OCI-M1 (cell line): ENCODE data around the gene ZGPAT.

Experiments used
- DNase-seq: peaks from one replicate; lab custom pipeline; 2025; lab: John Stamatoyannopoulos, UW

Gene ZGPAT

DNA sequence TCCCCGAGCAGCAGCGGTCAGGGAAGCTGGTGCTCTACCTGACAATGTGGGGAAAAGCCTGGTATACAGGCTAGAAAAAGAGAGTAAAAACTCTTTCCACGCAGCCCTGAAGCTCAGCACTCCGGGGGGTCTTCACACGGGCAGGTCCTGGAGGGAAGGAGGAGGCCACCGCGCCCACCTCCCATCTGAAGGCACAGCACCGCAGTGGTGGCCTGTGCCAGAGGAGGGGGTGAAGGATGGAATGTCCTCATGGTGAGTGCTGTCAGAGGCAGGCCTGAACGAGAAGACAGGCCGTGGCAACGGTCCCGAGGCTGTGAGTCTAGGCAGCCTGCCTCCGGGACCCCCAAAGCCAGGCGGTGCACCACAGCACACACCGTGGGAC, 37.6 kb downstream of the ZGPAT start:
- no peak for DNase-seq

DNA sequence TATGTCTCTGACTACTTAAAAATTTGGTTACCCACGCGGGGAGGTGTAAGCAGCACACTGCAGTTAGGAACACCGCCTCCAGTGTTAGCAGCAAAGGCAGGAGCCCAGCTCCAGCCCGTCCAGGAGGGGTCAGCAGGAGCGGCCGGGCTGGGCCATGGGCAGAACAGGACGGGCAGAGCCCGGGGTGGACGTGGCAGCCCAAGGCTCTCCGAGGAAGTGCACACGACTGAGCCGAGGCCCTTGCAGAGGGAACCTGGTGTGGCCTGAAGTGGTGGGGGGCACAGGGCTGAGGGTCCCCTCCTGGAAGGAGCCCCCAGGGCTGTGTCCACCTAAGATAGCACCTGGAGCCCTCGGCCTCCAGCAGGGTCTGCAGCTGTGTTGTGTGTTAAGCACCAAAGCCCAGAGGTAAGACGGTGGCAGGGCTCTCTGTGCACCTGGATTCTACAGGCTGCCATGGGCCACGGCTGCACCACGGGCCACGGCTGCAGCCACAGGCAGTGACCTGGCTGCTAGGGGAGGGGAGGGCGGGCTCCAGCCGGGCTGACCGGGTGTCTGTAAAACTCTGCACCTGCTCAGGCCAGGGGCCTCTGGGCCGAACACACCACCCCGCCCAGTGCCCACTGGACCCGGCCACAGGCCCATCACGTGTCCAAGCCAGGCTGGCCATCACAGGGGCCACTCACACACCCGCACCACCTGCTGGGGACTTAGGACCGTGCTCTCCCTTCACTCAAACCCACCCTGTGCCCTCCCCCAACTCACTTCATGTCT, 38.3 kb downstream of the ZGPAT start:
- no peak for DNase-seq

DNA sequence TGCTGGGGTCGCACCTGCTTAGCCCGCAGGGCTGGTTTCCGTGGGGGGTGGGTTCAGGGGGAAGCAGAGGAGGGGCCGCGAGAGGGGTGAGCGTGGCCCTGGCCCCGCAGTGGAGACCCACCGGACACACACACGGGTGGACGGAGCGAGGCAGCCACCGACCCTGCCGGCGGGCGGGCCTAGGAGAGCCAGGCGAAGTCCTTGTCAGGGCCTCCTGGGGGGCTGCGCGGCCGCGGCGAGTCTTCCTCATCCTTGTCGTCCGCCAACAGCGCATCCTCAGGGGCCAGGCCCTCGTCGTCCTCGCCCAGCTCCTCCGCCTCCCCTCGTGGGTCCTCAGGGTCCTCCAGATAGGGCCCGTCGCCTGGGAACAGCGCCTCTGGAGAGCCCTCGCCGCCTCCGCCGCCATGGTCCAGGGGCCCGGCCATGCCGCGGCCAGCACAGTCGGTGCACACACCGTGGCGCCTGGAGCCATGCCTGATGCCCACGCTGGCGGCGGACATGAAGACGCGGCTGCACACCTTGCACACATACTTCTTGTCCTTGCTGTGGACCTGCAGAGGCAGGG, 39.0 kb downstream of the ZGPAT start:
- DNase-seq = no peak

DNA sequence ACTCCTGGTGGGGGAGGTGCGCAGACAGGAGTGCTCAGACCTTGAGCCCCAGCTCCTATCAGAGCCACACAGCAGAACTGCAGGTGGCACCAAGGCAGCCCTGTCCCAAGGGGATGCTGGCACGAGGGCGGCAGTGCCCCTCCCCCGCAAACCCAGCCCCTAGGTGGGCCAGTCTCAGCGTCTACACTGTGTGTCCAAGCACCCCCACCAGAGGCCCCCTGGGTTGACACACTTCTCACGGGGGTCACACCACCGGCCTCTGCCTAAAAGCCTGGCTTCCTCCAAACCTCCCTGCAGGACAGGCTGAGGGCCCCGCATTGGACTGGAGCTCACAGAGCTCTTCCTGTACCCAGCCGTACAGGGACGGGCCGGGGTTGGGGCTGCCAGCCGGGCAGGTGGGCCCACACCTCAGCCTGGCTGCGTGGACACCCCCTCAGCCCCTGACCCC, 39.8 kb downstream of the ZGPAT start:
- no peak for DNase-seq

DNA sequence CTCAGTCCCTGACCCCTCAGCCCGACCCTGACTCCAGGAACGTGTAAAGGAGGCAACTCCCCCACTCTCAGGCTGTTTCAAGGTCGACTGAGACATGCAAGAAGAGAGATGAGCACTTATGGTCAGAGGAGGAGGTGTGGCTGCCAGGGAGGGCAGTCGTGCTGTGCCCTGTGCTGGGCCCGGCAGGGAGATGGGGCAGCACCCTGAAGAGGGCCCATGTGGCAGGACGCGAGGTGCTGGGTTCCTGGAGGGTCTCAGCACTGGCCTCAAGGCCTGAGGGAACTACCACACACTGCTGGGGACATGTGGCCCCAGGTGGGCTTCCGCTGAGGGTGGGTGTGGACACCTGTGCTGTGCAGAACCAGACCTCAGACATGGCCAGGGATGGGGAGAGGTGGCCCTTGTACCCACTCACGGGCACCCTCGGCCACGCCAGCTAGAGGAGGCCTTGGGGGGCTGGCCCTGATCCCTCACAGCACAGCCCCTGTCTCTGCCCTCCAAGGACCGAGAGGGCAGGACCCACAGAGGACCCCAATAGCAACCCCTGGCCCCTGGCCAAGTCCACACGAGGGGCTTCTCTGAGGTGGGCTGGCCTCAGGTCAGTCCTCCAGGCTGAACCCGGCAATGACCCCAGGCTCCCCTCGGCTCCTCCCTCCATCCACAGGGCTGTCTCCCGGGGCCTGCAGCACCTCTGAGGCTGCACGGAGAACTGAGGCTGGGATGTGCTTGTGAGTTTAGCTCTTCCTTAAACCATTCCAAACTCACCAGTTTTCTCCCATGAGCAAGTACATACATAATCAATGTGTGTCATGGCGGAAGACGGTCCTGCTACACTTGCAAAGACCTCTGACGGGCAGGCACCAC, 40.5 kb downstream of the ZGPAT start:
- DNase-seq = no peak

DNA sequence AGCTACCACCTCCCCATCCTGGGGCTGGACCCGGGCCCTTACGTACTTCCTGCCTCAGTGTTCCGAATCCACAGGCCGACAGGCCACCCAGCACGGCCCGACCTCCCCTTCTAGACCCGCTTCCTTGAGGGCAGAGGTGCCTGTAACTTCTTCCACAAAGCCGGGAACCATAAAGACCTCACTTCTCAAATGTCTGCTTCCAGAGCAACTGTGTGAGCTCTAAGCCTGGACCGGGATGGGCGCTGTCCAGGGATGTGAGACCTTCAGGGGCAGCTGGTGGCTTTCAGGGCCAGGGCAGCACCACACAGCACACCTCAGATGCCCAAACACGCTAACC, 41.1 kb downstream of the ZGPAT start:
- no peak for DNase-seq

DNA sequence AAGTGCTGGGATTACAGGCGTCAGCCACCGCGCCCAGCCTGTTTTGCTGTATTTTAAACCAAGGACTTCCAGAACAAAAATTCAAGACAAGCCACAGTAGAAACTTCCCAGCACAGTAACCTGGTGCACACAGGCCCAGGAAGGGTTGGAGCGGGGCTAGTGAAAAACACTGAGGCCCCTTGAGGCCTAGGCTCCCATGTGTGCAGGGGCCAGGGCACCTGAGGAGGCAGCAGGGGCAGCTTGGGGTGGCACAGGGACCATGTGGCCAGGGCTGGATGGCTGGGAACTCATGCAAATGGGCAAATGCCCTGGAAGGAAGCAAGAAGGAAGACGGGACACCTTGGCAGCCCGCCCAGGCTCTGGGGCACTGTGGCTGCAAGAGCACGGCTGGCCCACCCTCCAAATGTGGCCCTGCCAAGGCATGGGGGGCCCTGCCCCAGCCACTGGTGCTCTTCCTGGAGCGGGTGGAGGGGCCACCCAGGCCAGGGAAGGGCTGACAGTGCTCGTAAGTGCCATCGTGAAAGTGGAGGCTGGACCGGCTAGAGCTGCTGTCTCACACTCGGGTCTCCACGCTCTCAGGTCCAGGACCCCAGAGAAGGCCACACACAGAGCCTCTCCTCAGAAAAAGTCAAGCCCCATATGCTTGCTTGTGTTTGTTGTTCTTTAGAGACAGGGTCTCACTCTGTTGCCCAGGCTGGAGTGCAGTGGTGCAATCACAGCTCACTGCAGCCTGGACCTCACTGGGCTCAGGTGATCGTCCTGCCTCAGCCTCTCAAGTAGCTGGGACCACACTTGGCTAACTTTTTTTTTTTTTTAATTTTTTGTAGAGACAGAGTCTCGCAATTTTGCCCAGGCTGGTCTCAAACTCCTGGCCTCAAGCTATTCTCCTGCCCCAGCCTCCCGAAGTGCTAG, 42.0 kb downstream of the ZGPAT start:
- no peak for DNase-seq

DNA sequence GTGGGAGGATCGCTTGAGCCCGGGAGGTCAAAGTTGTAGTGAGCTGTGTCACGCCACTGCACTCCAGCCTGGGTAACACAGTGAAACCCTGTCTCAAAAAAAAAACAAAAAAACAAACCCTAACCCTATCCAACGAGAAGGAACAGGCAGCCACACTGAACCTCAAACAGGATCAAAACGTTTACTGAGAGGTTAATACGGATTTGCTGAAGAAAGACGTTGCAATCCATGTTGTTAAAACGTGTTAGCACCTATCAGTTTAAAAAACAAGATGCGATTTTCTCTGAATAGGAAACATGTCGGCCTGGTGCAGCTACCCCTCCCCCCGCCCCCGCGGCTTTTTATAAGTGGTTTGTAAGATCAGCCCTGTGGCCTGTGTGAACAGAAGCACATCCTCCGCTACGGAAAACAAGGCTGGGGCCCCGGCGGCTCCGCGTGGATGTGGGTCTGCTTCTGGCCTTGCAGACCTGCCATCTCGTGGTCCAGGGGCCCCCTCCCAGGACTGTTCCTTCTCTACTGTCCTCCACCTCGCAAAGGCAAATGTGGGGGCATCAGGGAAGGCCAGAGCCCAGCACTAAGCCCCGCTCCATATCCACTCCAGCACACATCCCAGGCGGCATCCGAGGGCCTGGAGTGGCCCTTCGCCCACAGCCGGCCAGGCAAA, 43.1 kb downstream of the ZGPAT start:
- no peak for DNase-seq

DNA sequence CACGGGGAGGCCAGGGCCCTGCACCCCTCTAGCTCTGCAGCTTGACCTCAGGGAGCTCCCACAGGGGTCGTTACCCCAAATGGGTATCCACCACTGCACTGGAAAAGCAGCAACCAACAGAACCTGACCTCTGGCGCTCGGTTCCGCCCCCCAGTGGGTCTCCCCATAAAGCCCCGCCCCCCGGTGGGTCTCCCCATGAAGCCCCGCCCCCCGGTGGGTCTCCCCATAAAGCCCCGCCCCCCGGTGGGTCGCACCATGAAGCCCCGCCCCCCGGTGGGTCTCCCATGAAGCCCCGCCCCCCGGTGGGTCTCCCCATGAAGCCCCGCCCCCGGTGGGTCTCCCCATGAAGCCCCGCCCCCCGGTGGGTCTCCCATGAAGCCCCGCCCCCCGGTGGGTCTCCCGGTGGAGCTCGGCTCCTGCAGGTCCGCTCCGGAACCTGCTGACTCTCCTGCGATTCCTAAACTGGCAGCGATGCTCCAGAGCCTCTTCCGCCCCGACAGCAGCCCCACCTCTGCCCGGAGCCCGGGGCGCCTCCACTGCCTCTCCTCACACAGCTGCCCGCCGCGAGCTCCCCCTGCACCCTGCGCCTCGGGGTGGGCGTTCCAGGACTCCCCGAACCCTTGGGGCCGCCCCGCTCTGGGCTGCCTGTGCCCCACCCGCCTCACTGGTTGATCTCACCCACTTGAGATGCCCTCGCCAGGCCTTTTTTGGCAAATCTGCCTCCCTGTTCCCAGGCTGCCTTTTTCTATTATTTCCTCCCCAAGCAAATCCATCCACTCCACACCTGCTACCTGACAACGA, 43.8 kb downstream of the ZGPAT start:
- no peak for DNase-seq

DNA sequence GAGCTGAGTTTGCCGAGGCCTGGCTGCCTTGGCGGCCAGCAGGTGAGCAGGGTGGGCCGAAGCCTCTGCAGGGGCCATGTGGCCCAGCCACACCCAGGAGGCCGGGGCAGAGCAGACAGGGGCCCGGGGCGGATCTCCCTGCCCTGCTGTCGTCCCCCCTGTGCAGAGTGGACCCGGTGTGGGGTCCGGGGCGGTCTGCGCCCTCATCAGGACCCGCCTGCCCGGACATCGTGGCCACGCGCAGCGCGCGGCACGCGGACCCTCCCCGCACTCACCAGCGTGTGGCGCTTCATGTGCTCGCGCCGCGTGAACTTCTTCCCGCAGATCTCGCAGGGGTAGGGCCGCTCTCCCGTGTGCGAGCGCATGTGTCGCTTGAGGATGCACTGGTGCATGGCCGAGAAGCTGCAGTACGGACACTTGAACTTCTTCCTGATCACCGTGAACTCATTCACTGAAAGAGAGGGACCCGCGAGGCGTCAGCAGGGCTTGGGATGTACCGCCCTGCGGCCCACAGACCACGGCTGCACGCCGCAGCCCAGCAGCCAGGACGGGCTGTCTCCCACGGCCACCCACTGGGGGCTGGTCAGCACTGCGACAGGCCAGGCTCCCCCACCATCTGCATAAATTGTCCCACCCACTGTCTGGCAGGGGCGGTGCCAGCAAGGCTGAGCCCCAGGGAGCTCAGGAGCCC, 44.7 kb downstream of the ZGPAT start:
- DNase-seq = no peak

DNA sequence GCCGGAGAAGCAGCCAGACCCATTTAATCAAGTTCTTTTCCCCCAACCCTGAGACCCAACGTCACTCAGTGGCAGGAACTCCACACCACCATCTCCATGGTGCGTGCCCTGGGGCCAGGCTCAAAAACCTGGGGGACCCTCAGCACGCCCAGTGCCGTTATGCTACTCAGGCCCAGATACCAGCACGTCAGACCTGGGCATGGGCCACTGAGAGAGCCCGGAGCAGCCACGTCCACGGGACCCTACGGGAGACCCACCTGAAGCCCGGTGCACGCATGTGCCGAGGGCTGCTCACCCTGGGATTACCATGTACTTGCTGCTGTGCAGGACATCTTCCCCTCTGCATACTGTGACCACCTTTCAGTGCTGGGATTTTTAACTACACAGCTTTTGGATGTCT, 45.5 kb downstream of the ZGPAT start:
- DNase-seq = no peak

DNA sequence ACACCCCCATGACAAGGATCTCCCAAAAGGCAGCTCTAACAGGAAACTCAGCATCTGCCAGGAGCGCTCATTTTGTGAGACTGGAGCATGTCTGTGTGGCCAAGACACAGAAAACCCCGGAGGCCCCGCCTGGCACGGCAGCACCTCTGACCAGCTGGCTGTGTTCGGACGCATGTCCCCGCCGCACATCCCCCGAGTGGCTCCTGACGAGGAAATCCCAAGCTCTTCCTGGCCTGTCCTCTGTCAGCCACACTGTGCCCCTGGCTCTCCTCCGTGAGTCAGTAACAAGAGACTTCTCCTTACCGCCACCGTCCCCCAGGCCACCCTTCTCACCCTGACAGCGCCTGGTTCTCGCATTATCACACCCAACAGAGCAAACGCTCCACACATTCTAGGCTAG, 46.2 kb downstream of the ZGPAT start:
- no peak for DNase-seq

DNA sequence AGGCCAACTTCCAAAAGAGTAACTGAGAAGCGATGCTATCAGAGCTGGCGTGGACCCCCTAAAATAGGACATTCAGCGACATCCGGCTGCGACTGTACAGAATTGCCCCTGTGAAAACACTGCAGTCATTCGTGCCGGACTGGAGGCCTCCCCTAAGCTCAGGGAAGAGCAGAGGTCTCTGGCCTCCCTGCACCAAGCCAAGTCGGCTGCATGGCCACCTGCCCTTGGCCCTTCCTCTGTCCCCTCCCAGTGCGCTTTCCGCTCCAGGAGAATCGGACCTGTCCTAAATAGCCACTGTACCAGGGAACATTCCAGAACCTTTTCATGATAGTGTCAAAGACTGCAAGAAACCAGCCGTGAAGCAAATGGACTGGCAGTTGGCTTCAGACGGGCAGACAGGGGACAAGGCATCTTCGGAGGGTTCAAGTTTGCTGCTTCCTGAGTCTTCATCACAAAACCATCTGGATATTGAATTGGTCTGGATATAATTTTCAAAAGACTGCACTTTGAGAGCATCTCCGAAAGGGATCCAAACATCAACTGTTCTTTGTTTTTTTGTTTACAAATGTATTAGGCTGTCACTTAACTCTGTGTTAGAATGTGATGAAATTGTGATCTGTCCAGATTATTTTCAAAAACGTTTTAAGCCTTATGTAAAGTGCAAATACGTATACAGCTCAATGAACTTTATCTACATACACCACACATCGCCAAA, 48.3 kb downstream of the ZGPAT start:
- no peak for DNase-seq

DNA sequence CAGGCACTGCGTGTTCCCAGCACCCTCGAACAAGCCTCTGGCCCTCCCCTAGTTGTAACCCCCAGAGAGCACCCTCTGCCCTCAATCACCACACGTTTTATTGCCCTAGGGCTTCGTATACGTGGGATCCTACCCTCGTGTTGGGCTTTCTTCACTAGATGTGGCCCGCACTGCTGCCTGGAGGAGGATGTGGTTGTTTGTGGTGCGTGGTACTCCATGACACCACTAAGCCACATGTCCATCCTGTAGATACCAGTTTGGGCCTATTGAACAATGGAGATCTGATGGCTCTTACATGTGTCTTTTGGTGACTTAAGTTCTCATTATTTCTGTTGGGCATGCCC, 48.8 kb downstream of the ZGPAT start:
- peak; percentile 13 for DNase-seq

DNA sequence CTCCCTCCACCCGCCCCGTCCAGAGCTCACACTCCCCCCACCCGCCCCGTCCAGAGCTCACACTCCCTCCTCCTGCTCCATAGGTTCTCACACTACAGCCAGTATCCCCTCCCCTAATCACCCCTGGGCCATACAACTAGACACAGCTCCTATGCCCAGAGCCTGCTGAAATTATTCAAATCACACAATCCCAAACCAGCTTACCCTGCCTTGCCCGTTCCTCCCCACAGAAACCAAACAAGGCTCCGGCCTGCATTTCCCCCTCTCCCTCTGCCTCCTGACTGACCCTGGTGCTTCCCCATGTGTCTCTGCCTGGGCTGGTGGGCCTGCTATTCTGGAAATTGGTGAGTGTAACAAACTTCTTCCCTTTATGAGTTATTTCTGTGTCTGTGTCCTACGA, 50.3 kb downstream of the ZGPAT start:
- no peak for DNase-seq

DNA sequence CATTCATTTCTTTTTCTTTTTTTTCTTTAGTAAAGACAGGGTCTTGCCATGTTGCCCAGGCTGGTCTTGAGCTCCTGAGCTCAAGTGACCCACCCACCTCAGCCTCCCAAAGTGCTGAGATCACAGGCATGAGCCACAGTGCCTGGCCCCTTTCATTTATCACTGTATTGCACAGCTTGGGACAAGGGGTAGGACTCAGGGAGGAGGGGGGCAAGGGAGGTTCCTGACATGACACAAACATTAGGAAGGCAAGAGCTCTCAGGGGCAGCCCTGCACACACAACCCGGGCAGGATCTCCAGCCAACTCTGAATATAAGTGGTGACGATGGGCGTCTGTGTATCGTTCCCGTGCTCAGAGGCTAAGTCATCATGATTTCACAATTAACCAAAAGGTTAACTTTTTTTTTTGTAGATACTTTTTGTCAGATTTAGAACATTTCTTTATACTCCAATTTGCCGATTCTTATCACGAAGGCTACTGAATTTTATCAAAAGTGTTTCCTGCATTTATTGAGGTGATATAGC, 51.6 kb downstream of the ZGPAT start:
- no peak for DNase-seq

DNA sequence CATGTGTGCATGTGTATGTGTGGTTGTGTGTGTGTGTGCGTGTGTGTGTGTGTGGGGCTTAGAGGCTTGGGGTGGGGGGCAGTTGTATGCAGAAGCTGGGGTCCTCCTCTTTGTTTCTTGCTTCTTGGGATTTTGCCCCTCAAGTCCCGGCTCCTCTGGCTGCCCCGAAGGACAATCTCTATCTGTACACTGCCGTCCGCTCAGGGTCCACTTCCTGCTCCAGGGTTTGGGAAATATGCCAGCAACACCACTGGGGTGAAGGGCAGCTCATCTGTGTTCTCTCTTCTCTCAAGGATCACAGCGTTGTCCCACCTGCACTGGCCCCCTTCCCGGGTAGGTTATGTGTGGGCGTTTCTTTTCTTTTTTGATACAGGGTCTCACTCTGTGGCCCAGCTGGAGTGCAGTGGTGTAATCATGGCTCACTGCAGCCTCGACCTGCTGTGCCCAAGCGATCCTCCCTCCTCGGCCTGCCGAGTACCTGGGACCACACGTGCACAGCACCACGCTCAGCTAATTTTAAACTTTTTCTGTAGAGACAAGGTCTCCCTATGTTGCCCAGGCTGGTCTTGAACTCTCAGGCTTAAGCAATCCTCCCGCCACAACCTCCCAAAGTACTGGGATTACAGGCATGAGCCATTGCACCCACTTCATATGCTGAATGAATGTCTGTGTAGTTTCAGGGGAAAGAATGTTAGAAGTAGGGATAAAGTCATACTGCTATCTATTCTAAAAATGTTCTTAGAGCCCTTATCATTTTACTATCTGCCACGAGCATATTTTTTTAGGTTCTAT, 57.4 kb downstream of the ZGPAT start:
- DNase-seq = no peak

DNA sequence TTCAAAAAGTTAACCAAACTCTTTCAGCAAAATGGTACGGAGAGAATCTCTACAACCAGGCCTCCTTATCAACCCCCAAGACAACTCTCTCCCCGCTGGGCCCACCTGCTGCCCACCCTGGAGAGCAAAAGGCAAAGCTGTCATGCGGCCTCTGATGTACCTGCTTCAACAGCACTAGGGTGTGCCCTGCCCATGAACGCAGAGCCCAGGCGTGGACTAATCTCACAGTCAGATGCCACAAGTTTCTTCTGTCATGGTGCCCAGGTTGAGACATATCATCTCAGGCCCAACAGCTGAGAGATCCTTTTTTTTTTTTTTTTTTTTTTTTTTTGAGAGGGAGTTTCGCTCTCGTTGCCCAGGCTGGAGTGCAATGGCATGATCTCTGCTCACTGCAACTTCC, 58.1 kb downstream of the ZGPAT start:
- no peak for DNase-seq
